ENCODE results near the gene CDKL4.

CDKL4 gene

DNA sequence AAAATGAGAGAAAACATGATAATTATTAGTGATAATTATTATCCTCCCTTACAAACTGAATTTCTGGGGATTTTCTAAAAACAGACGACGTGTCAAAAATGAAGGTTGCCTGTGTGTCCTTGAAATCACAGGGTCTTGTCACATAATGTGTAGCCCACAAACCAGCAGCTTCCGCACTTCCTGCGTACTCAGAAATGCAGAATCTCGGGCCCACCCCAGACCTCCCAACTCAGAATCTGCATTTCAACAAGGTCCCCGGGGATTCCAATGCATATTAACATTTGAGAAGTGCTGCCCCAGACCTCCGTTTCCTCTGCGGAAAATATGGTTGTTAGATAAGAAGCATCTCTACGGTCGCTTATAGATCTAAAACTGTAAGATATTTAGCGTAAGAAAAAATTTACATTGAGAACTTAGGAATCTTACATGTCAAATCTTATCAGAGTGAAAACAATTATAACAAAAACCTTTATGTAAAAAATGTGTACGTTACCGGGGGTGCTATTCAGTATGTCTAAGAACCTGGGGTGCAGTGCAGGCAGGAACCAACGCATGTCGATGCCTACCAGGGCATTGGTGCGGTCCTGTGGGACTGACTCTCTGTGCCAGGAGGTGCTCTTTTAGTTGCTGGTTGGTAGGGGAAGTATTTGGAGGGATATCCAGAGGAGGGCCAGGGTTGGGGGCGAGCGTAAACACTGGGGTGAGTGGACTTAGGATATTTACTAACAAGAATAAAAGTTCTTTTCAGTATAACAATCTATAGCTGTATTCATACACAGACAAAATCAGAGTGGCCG lies 15.2 kb downstream of the CDKL4 start:
- Histone ChIP-seq H3K4me2 (ENCODE audit: low read length) (peak overlapping the region; percentile 46), H3K4ac (ENCODE audit: low read depth, low read length) (peak overlapping the region; percentile 43), H3K79me1 (ENCODE audit: low read length) (no peaks in the 10 kb centered on the region), H3K27me3 (ENCODE audit: insufficient read depth, low read length, poor library complexity) (no peaks in the 10 kb centered on the region), H4K8ac (ENCODE audit: low read depth, low read length) (no peak overlapping the region), H3K18ac (ENCODE audit: low read length) (peak overlapping the region; percentile 18), H2BK5ac (ENCODE audit: low read length) (no peak overlapping the region), H3K23ac (ENCODE audit: low read length) (no peak overlapping the region), H3K79me2 (ENCODE audit: control insufficient read depth, insufficient read depth, low read length) (no peaks in the 10 kb centered on the region), H3K27ac (ENCODE audit: low read depth, low read length) (no peak overlapping the region), H3K4me1 (ENCODE audit: control insufficient read depth, low read depth, low read length) (no peaks in the 10 kb centered on the region), H2BK120ac (ENCODE audit: low read depth, low read length) (no peak overlapping the region), H3K56ac (ENCODE audit: low read length) (peak overlapping the region; percentile 56), H3K36me3 (ENCODE audit: control insufficient read depth, insufficient read depth, low read length) (no peaks in the 10 kb centered on the region), H2AK5ac (ENCODE audit: low read length) (no peak overlapping the region), H2BK15ac (replicated peaks; ENCODE audit: low read depth) (no peak overlapping the region), H3K4me3 (ENCODE audit: low read length) (no peak overlapping the region), H4K5ac (ENCODE audit: low read length) (no peak overlapping the region), H3K9ac (ENCODE audit: low read length) (peak overlapping the region; percentile 25)
- DNase-seq, result peak; percentile 55
- WGBS (ENCODE audit: extremely low coverage, insufficient coverage, low lambda C conversion rate), result no CpG with 5 or more reads among the region's 19 CpGs

- Histone ChIP-seq H3K18ac (ENCODE audit: low read length) (no peak overlapping the region), H2BK5ac (ENCODE audit: low read length) (no peak overlapping the region), H2BK15ac (replicated peaks; ENCODE audit: low read depth) (no peak overlapping the region), H3K27me3 (ENCODE audit: insufficient read depth, low read length, poor library complexity) (no peaks in the 10 kb centered on the region), H3K4me1 (ENCODE audit: control insufficient read depth, low read depth, low read length) (no peaks in the 10 kb centered on the region), H3K27ac (ENCODE audit: low read depth, low read length) (no peak overlapping the region), H4K5ac (ENCODE audit: low read length) (no peak overlapping the region), H3K4me2 (ENCODE audit: low read length) (no peak overlapping the region), H2BK120ac (ENCODE audit: low read depth, low read length) (no peak overlapping the region), H3K4ac (ENCODE audit: low read depth, low read length) (no peak overlapping the region), H3K56ac (ENCODE audit: low read length) (peak overlapping the region; percentile 56), H3K4me3 (ENCODE audit: low read length) (no peak overlapping the region), H3K36me3 (ENCODE audit: control insufficient read depth, insufficient read depth, low read length) (no peaks in the 10 kb centered on the region), H3K23ac (ENCODE audit: low read length) (no peak overlapping the region), H3K79me1 (ENCODE audit: low read length) (no peaks in the 10 kb centered on the region), H4K8ac (ENCODE audit: low read depth, low read length) (no peak overlapping the region), H2AK5ac (ENCODE audit: low read length) (no peak overlapping the region), H3K79me2 (ENCODE audit: control insufficient read depth, insufficient read depth, low read length) (no peaks in the 10 kb centered on the region), H3K9ac (ENCODE audit: low read length) (peak overlapping the region; percentile 14)
- DNase-seq, result peak; percentile 75
- no CpG with 5 or more reads among the region's 9 CpGs for WGBS (ENCODE audit: extremely low coverage, insufficient coverage, low lambda C conversion rate)
Observed at GRCh38 chr2:39227628-39228412, 15.9 kb downstream of the CDKL4 start.

DNA sequence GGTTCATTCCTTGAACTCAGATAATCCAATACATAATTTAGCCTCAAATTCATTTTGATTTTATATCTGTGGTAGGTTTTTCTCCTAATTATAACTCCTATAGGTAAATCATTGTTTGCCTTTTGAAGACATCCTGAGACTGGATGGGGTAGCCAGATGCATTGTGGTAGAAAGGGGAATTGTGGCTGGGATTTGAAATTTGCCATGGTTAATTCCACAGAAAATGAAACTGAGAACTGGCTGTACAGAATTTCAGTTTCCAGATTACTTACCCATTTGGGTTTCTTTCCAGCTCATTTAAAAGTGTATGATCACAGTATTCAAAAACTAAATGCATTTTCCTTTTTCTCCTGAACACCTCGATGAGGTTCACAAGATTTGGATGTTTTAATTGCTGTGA lies 18.2 kb downstream of the CDKL4 start:
- DNase-seq, result no peak
- Histone ChIP-seq H2AK5ac (ENCODE audit: low read length) (no peak overlapping the region), H4K8ac (ENCODE audit: low read depth, low read length) (no peak overlapping the region), H3K18ac (ENCODE audit: low read length) (no peak overlapping the region), H3K4me1 (ENCODE audit: control insufficient read depth, low read depth, low read length) (no peaks in the 10 kb centered on the region), H3K23ac (ENCODE audit: low read length) (no peak overlapping the region), H2BK5ac (ENCODE audit: low read length) (no peak overlapping the region), H3K4me2 (ENCODE audit: low read length) (no peak overlapping the region), H3K27me3 (ENCODE audit: insufficient read depth, low read length, poor library complexity) (no peaks in the 10 kb centered on the region), H2BK15ac (replicated peaks; ENCODE audit: low read depth) (no peak overlapping the region), H3K36me3 (ENCODE audit: control insufficient read depth, insufficient read depth, low read length) (no peaks in the 10 kb centered on the region), H3K79me1 (ENCODE audit: low read length) (no peaks in the 10 kb centered on the region), H3K27ac (ENCODE audit: low read depth, low read length) (no peak overlapping the region), H3K56ac (ENCODE audit: low read length) (no peak overlapping the region), H4K5ac (ENCODE audit: low read length) (no peak overlapping the region), H3K9ac (ENCODE audit: low read length) (no peak overlapping the region), H3K4ac (ENCODE audit: low read depth, low read length) (no peak overlapping the region), H2BK120ac (ENCODE audit: low read depth, low read length) (no peak overlapping the region), H3K79me2 (ENCODE audit: control insufficient read depth, insufficient read depth, low read length) (no peaks in the 10 kb centered on the region), H3K4me3 (ENCODE audit: low read length) (no peak overlapping the region)
- WGBS (ENCODE audit: extremely low coverage, insufficient coverage, low lambda C conversion rate), result no CpG with 5 or more reads among the region's 1 CpG

DNA sequence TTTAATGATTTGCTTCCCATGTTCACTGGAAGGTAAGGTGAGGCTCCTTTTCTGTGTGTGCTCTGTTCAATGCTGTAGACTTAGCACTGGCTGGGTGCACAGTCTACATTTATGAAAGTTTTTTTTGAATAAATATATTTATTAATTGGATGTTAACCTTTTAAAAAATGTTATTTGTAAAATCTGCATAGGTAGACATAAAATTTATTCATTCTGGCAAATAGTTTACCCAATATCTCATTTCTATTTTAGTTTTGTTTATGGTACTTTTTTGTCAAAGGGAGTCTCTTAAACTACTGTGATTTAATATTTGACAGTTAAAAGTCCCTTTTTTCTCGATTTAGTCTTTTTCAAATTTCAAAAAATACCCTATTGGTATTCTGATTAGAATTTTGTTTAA lies 19.9 kb downstream of the CDKL4 start:
- no peak overlapping the region for H2BK5ac ChIP-seq (ENCODE audit: low read length)
- H3K23ac ChIP-seq (ENCODE audit: low read length), result no peak overlapping the region
- no peak overlapping the region for H2BK15ac ChIP-seq (replicated peaks; ENCODE audit: low read depth)
- H3K79me1 ChIP-seq (ENCODE audit: low read length), result no peaks in the 10 kb centered on the region
- H3K56ac ChIP-seq (ENCODE audit: low read length), result no peak overlapping the region
- H3K36me3 ChIP-seq (ENCODE audit: control insufficient read depth, insufficient read depth, low read length), result no peaks in the 10 kb centered on the region
- no peak overlapping the region for H3K9ac ChIP-seq (ENCODE audit: low read length)
- no peaks in the 10 kb centered on the region for H3K4me1 ChIP-seq (ENCODE audit: control insufficient read depth, low read depth, low read length)
- no peak overlapping the region for H4K8ac ChIP-seq (ENCODE audit: low read depth, low read length)
- H3K4me3 ChIP-seq (ENCODE audit: low read length), result no peak overlapping the region
- no peak overlapping the region for H2BK120ac ChIP-seq (ENCODE audit: low read depth, low read length)
- H3K79me2 ChIP-seq (ENCODE audit: control insufficient read depth, insufficient read depth, low read length), result no peaks in the 10 kb centered on the region
- no peak overlapping the region for H3K4ac ChIP-seq (ENCODE audit: low read depth, low read length)
- H3K27ac ChIP-seq (ENCODE audit: low read depth, low read length), result no peak overlapping the region
- no peak overlapping the region for H2AK5ac ChIP-seq (ENCODE audit: low read length)
- WGBS (ENCODE audit: extremely low coverage, insufficient coverage, low lambda C conversion rate), result no CpG with 5 or more reads among the region's 1 CpG
- H4K5ac ChIP-seq (ENCODE audit: low read length), result no peak overlapping the region
- H3K4me2 ChIP-seq (ENCODE audit: low read length), result no peak overlapping the region
- no peak overlapping the region for H3K18ac ChIP-seq (ENCODE audit: low read length)
- no peaks in the 10 kb centered on the region for H3K27me3 ChIP-seq (ENCODE audit: insufficient read depth, low read length, poor library complexity)
- DNase-seq, result no peak

DNA sequence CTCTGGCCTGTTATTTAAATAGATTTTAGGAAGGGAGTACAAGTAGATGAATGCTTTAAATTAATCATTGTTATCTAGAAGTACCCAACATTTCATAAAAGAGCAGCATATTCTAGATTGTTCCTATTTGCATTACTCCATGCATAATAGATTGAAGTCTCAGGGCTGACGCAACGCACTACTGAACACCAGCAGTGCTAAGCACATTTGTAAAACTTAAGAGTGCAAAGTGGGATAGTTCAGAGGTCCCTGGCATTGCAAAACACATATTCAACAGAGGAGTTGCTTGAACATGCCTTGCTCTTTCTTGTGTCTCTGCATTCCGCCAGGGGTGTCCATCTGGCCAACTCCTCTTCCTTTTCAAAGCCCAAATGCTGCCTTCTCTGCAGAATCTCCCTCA lies 22.3 kb downstream of the CDKL4 start:
- Histone ChIP-seq H3K4me1 (ENCODE audit: control insufficient read depth, low read depth, low read length) (no peaks in the 10 kb centered on the region), H4K8ac (ENCODE audit: low read depth, low read length) (no peak overlapping the region), H3K36me3 (ENCODE audit: control insufficient read depth, insufficient read depth, low read length) (no peaks in the 10 kb centered on the region), H3K18ac (ENCODE audit: low read length) (no peak overlapping the region), H2BK120ac (ENCODE audit: low read depth, low read length) (no peak overlapping the region), H2AK5ac (ENCODE audit: low read length) (no peak overlapping the region), H3K79me2 (ENCODE audit: control insufficient read depth, insufficient read depth, low read length) (no peaks in the 10 kb centered on the region), H3K4ac (ENCODE audit: low read depth, low read length) (no peak overlapping the region), H4K5ac (ENCODE audit: low read length) (no peak overlapping the region), H3K4me2 (ENCODE audit: low read length) (no peak overlapping the region), H2BK15ac (replicated peaks; ENCODE audit: low read depth) (no peak overlapping the region), H2BK5ac (ENCODE audit: low read length) (no peak overlapping the region), H3K9ac (ENCODE audit: low read length) (no peak overlapping the region), H3K27ac (ENCODE audit: low read depth, low read length) (no peak overlapping the region), H3K79me1 (ENCODE audit: low read length) (no peaks in the 10 kb centered on the region), H3K23ac (ENCODE audit: low read length) (no peak overlapping the region), H3K27me3 (ENCODE audit: insufficient read depth, low read length, poor library complexity) (no peaks in the 10 kb centered on the region), H3K4me3 (ENCODE audit: low read length) (no peak overlapping the region), H3K56ac (ENCODE audit: low read length) (no peak overlapping the region)
- no peak for DNase-seq
- no CpG with 5 or more reads among the region's 3 CpGs for WGBS (ENCODE audit: extremely low coverage, insufficient coverage, low lambda C conversion rate)

Data from mesendoderm (in vitro differentiated cells).